Karpas-422 (cell line): ENCODE data around the gene MAPRE3. TPM values are rescaled to one million over a fixed set of nuclear protein-coding genes. Genes with fewer than 3 reads are reported as not detected.

ENCODE experiments used
- DNase-seq: peaks from one replicate; pipeline ENCODE4 v3.0.0-alpha.2; 2015
- H2AFZ ChIP-seq: fragments of 200-600 bp; sonication (generic); 2 replicates; pipeline ENCODE4 v1.6.1; 2014; ENCODE audit warnings: antibody characterized with exemption, low read length, mixed read lengths
- H3K27ac ChIP-seq: fragments of 200-600 bp; sonication (generic); 2 replicates; pipeline ENCODE4 v1.5.1; 2014; ENCODE audit warnings: mild to moderate bottlenecking, low read length, moderate library complexity
- H3K27me3 ChIP-seq: fragments of 200-600 bp; sonication (generic); 2 replicates; pipeline ENCODE4 v1.6.1; 2014; ENCODE audit warnings: low read length, mixed read lengths
- H3K36me3 ChIP-seq: fragments of 200-600 bp; sonication (generic); 2 replicates; pipeline ENCODE4 v1.6.1; 2014; ENCODE audit warnings: low read length, mixed read lengths; ENCODE audit not compliant: insufficient read depth
- H3K4me1 ChIP-seq: fragments of 200-600 bp; sonication (generic); 2 replicates; pipeline ENCODE4 v1.6.1; 2014; ENCODE audit warnings: mild to moderate bottlenecking, low read length, mixed read lengths
- H3K4me2 ChIP-seq: fragments of 200-600 bp; sonication (generic); 2 replicates; pipeline ENCODE4 v1.6.1; 2014; ENCODE audit warnings: low read length, low read depth, mild to moderate bottlenecking; ENCODE audit not compliant: poor library complexity, severe bottlenecking
- H3K4me3 ChIP-seq: fragments of 200-600 bp; sonication (generic); 2 replicates; pipeline ENCODE4 v1.5.1; 2014; ENCODE audit warnings: mild to moderate bottlenecking, antibody characterized with exemption, low read length, mixed read lengths
- H3K79me2 ChIP-seq: fragments of 200-600 bp; sonication (generic); 2 replicates; pipeline ENCODE4 v1.6.1; 2014; ENCODE audit warnings: mild to moderate bottlenecking, low read length, mixed read lengths
- H3K9ac ChIP-seq: fragments of 200-600 bp; sonication (generic); 2 replicates; pipeline ENCODE4 v1.6.0; 2014; ENCODE audit warnings: low read length
- H3K9me2 ChIP-seq: fragments of 200-600 bp; sonication (generic), shearing (Covaris generic); replicated peaks from 2 replicates; pipeline ENCODE4 v1.6.0; 2014; ENCODE audit warnings: mild to moderate bottlenecking, low read length, moderate library complexity; ENCODE audit not compliant: insufficient read depth
- H3K9me3 ChIP-seq: fragments of 300-700, 200-600 bp; sonication (generic); 2 replicates; pipeline ENCODE4 v1.6.1; 2014; ENCODE audit warnings: low read length, mixed read lengths
- H4K20me1 ChIP-seq: fragments of 200-600 bp; sonication (generic); 2 replicates; pipeline ENCODE4 v1.6.1; 2014; ENCODE audit warnings: mild to moderate bottlenecking, antibody characterized with exemption, low read length, low read depth; ENCODE audit not compliant: insufficient read depth
- total RNA-seq: library from RNA; depleted of rRNA; stranded (reverse); fragments of >200 nt; shearing (Covaris generic); gene quantifications from 2 replicates; pipeline ENCODE4 v1.2.3, GENCODE V29; 2014; ENCODE audit warnings: low replicate concordance

MAPRE3 gene
- total RNA-seq, 1 experiment from 2014 or later: 0.30 TPM

- H3K27me3 ChIP-seq: no peaks in the 10 kb centered on the region
- DNase-seq: no peak
- H3K9ac ChIP-seq: no peak overlapping the region
- no peaks in the 10 kb centered on the region for H3K36me3 ChIP-seq
- no peak overlapping the region for H3K27ac ChIP-seq
- H3K79me2 ChIP-seq: no peaks in the 10 kb centered on the region
- no peaks in the 10 kb centered on the region for H3K9me2 ChIP-seq
- no peaks in the 10 kb centered on the region for H4K20me1 ChIP-seq
- H3K4me1 ChIP-seq: no peaks in the 10 kb centered on the region
- H3K9me3 ChIP-seq: no peaks in the 10 kb centered on the region
- no peak overlapping the region for H2AFZ ChIP-seq
- no peak overlapping the region for H3K4me3 ChIP-seq
- no peak overlapping the region for H3K4me2 ChIP-seq
These were observed 36.8 kb upstream of the MAPRE3 start for GRCh38 chr2:26933431-26934334.

- no peak for DNase-seq
- Histone ChIP-seq H4K20me1 (no peaks in the 10 kb centered on the region), H2AFZ (no peak overlapping the region)
These were observed 36.1 kb upstream of the MAPRE3 start for GRCh38 chr2:26934335-26934724.

GRCh38 chr2:26934985-26935384 is 35.5 kb upstream of the MAPRE3 start:
- no peak overlapping the region for H3K4me3 ChIP-seq
- no peaks in the 10 kb centered on the region for H3K27me3 ChIP-seq
- H3K9ac ChIP-seq: no peak overlapping the region
- H3K4me1 ChIP-seq: no peaks in the 10 kb centered on the region
- H3K9me2 ChIP-seq: no peaks in the 10 kb centered on the region
- H3K36me3 ChIP-seq: no peaks in the 10 kb centered on the region
- DNase-seq: no peak
- no peaks in the 10 kb centered on the region for H4K20me1 ChIP-seq
- no peak overlapping the region for H3K27ac ChIP-seq
- no peak overlapping the region for H3K4me2 ChIP-seq
- H3K79me2 ChIP-seq: no peaks in the 10 kb centered on the region
- H2AFZ ChIP-seq: no peak overlapping the region
- no peaks in the 10 kb centered on the region for H3K9me3 ChIP-seq

More at GRCh38 chr2:26934335-26934724, 36.1 kb upstream of the MAPRE3 start:
- no peaks in the 10 kb centered on the region for H3K79me2 ChIP-seq
- H3K27me3 ChIP-seq: no peaks in the 10 kb centered on the region
- H3K4me3 ChIP-seq: no peak overlapping the region
- no peaks in the 10 kb centered on the region for H3K9me3 ChIP-seq
- no peak overlapping the region for H3K27ac ChIP-seq
- no peak overlapping the region for H3K4me2 ChIP-seq
- H3K9ac ChIP-seq: no peak overlapping the region
- no peaks in the 10 kb centered on the region for H3K9me2 ChIP-seq
- no peaks in the 10 kb centered on the region for H3K4me1 ChIP-seq
- H3K36me3 ChIP-seq: no peaks in the 10 kb centered on the region

GRCh38 chr2:26936855-26937254 is 33.6 kb upstream of the MAPRE3 start:
- Histone ChIP-seq H3K9me2 (no peaks in the 10 kb centered on the region), H3K9ac (no peak overlapping the region), H3K36me3 (no peaks in the 10 kb centered on the region), H3K79me2 (no peaks in the 10 kb centered on the region), H2AFZ (no peak overlapping the region), H3K27me3 (no peaks in the 10 kb centered on the region), H4K20me1 (no peaks in the 10 kb centered on the region), H3K4me2 (no peak overlapping the region), H3K9me3 (no peaks in the 10 kb centered on the region), H3K27ac (no peak overlapping the region), H3K4me3 (no peak overlapping the region), H3K4me1 (peaks cover 6% of the 10 kb centered on the region)
- DNase-seq: no peak

- no peaks in the 10 kb centered on the region for H3K9me2 ChIP-seq
- H3K4me1 ChIP-seq: peaks cover 6% of the 10 kb centered on the region
- H3K27ac ChIP-seq: no peak overlapping the region
- no peaks in the 10 kb centered on the region for H3K27me3 ChIP-seq
- H3K79me2 ChIP-seq: no peaks in the 10 kb centered on the region
- no peak overlapping the region for H3K9ac ChIP-seq
- H3K36me3 ChIP-seq: no peaks in the 10 kb centered on the region
- H3K4me3 ChIP-seq: no peak overlapping the region
- H4K20me1 ChIP-seq: no peaks in the 10 kb centered on the region
- H3K9me3 ChIP-seq: no peaks in the 10 kb centered on the region
- no peak for DNase-seq
- H3K4me2 ChIP-seq: no peak overlapping the region
- no peak overlapping the region for H2AFZ ChIP-seq
These were observed 31.9 kb upstream of the MAPRE3 start for GRCh38 chr2:26938399-26939118.

- Histone ChIP-seq H3K9ac (no peak overlapping the region), H3K36me3 (no peaks in the 10 kb centered on the region), H3K9me3 (no peaks in the 10 kb centered on the region), H3K27me3 (no peaks in the 10 kb centered on the region), H3K4me1 (peaks cover 6% of the 10 kb centered on the region), H3K79me2 (no peaks in the 10 kb centered on the region), H3K4me2 (no peak overlapping the region), H3K9me2 (no peaks in the 10 kb centered on the region), H2AFZ (no peak overlapping the region), H4K20me1 (no peaks in the 10 kb centered on the region), H3K4me3 (no peak overlapping the region), H3K27ac (no peak overlapping the region)
- DNase-seq: no peak
These were observed 30.4 kb upstream of the MAPRE3 start for GRCh38 chr2:26940001-26940400.

- Histone ChIP-seq H3K36me3 (no peaks in the 10 kb centered on the region), H4K20me1 (no peaks in the 10 kb centered on the region), H3K27me3 (no peaks in the 10 kb centered on the region), H3K79me2 (no peaks in the 10 kb centered on the region), H3K4me3 (no peak overlapping the region), H2AFZ (no peak overlapping the region), H3K9me2 (no peaks in the 10 kb centered on the region), H3K9ac (no peak overlapping the region), H3K4me1 (peaks cover 6% of the 10 kb centered on the region), H3K9me3 (no peaks in the 10 kb centered on the region), H3K4me2 (no peak overlapping the region), H3K27ac (no peak overlapping the region)
- DNase-seq: no peak
These were observed 29.0 kb upstream of the MAPRE3 start for GRCh38 chr2:26941486-26941885.

- Histone ChIP-seq H3K9ac (no peak overlapping the region), H2AFZ (no peak overlapping the region), H3K36me3 (no peaks in the 10 kb centered on the region), H3K27me3 (no peaks in the 10 kb centered on the region), H3K27ac (no peak overlapping the region), H4K20me1 (no peaks in the 10 kb centered on the region), H3K9me3 (no peaks in the 10 kb centered on the region), H3K4me3 (no peak overlapping the region), H3K4me2 (no peak overlapping the region), H3K9me2 (no peaks in the 10 kb centered on the region), H3K4me1 (peaks cover 6% of the 10 kb centered on the region), H3K79me2 (no peaks in the 10 kb centered on the region)
- DNase-seq: peak; percentile 88
These were observed 27.7 kb upstream of the MAPRE3 start for GRCh38 chr2:26942543-26943295.
